GM19099 (cell line): ENCODE measurements around the gene AHDC1.

Experiments used
- POLR2A ChIP-seq: IDR thresholded peaks from 3 replicates; pipeline ENCODE4 v1.6.1; 2011; ENCODE audit warnings: low read depth; ENCODE audit not compliant: insufficient read length; ENCODE audit errors: extremely low read depth

The AHDC1 gene, protein sequence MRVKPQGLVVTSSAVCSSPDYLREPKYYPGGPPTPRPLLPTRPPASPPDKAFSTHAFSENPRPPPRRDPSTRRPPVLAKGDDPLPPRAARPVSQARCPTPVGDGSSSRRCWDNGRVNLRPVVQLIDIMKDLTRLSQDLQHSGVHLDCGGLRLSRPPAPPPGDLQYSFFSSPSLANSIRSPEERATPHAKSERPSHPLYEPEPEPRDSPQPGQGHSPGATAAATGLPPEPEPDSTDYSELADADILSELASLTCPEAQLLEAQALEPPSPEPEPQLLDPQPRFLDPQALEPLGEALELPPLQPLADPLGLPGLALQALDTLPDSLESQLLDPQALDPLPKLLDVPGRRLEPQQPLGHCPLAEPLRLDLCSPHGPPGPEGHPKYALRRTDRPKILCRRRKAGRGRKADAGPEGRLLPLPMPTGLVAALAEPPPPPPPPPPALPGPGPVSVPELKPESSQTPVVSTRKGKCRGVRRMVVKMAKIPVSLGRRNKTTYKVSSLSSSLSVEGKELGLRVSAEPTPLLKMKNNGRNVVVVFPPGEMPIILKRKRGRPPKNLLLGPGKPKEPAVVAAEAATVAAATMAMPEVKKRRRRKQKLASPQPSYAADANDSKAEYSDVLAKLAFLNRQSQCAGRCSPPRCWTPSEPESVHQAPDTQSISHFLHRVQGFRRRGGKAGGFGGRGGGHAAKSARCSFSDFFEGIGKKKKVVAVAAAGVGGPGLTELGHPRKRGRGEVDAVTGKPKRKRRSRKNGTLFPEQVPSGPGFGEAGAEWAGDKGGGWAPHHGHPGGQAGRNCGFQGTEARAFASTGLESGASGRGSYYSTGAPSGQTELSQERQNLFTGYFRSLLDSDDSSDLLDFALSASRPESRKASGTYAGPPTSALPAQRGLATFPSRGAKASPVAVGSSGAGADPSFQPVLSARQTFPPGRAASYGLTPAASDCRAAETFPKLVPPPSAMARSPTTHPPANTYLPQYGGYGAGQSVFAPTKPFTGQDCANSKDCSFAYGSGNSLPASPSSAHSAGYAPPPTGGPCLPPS (N-terminal part only)

GRCh38 chr1:27603681-27604578 lies at the start of gene AHDC1:
AHDC1 (minus strand) TSS chr1:27604144; CDS start chr1:27552115, 52,029 bp downstream.
- TF ChIP-seq POLR2A, result peak; percentile 82

- no peak for TF ChIP-seq POLR2A
Measured at GRCh38 chr1:27652111-27652864, 48.3 kb upstream of the AHDC1 start.

DNA sequence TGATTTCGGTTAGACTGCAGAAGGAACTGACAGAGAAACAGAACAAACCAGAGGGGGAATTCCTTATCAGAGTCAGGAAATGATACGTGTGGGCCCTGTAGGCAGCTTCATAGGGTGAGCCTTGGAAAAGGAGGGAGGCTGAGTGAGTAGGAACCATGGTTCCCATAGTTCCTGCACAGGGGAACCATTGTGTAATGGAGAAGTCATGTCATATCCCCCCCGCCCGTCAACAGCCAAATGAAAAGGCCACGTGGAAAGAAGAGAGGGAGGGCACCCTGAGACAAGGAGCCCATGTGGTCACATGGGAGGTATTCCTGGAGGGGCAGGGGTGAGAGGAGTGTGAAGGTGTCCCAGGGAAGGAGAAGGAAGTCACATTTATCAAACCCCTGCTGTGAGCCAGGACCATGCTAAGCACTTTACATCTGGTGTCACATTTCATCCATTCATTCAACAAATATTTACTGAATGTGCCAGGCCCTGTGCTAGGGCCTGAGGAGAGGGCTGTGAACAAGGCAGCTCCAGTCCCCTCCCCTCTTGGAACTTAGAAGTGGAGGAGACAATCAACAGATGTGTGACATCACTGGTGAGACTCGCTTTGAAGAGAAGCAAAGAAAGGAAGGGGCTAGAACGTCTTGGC lies 46.7 kb upstream of the AHDC1 start:
- no peak for TF ChIP-seq POLR2A

DNA sequence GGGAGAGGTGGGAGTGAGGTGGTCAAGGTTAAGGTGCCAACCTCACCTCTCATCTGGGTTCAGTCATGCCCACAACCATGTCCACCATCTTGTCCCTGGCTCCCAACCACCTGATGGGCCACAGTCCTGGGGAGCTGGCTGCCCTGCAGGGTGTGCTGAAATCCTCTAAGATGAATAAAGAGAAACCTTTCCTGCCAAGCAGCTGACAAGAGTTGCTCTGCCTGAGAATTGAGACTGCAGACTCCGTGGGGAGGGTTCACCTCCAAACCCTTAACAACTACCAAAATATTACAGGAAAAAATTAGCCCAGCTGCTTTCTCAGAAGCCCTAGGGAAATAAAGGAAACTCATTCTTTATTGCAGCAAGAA lies 46.2 kb upstream of the AHDC1 start:
- no peak for TF ChIP-seq POLR2A

DNA sequence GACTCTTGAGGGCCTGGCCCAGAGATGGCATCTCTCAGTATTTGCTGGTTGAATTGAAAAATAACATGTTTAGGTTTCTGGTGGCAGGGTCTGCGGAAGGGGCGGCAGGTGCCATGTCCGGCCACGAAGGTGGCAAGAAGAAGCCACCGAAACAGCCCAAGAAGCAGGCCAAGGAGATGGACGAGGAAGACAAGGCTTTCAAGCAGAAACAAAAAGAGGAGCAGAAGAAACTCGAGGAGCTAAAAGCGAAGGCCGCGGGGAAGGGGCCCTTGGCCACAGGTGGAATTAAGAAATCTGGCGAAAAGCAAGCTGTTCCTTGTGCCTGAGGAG lies 45.3 kb upstream of the AHDC1 start:
- TF ChIP-seq POLR2A, result no peak

GRCh38 chr1:27648602-27649305 lies 44.8 kb upstream of the AHDC1 start:
- TF ChIP-seq POLR2A, result no peak

- no peak for TF ChIP-seq POLR2A
Measured at GRCh38 chr1:27647328-27647727, 43.4 kb upstream of the AHDC1 start.

DNA sequence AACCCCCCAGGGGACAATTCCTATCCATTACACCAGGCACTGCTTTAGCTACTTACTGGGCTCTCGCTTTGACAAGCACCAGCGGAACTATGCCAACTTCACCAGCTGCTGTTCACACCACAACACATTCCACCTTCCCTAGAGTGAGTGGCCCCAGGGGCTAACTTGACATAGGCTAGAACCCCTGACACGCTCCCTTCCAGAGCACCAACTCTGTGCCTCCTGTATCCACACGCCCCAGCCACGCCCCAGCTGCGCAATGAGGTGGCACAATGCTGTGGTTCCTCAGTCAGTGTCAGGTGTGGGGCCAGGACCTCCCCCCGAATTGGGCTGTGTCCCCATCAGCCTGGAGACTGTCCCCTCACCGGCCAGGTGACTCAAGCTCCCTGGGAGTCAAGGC lies 42.7 kb upstream of the AHDC1 start:
- no peak for TF ChIP-seq POLR2A

DNA sequence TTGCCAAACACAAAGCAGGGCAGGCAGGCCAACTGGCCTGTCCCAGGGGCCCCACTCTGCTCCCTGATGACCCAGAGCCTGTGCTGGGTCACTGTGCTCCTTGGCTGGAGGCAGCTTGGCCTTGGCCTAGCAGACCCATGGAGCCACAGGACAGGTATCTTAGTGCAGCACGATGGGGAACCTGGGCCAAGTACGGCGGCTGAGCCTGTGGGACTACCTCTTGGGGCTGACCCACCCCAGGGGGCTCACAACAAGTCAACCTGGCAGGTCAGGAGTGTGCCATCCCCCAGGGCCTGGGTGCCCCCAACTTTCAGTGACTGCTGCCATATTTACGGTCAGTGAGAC lies 41.1 kb upstream of the AHDC1 start:
- TF ChIP-seq POLR2A, result no peak

DNA sequence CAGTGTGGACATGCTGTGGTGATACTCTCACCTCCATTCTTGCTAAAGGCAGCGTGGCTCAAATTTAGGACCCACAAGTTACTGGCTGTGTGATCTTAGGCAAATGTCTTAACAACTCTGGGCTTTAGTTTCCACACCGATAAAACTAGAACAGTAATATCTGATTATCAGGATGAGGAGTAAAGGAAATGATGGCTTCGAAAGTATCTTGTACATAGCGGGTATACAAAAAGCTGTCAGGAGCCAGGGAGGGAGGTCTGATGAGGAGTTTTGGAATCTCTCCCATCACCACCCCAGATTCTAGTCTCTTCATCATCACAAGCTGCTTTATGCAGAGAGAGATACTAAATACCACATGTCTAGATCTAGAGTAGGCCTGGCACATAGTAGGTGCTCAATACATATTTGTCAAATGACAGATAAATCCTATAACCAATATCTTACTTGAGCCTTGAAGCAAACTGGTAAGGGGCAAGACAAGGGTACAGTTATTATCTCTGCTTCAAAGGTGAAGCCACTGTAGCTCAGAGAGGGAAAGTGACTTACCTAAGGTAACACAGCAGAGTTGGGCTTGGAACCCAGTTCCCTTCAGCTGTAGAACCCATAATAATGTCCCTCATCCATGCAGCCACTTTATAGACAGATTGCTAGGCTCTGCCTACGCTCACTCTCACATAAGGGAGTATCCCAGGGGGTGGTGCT lies 40.6 kb upstream of the AHDC1 start:
- TF ChIP-seq POLR2A, result no peak

DNA sequence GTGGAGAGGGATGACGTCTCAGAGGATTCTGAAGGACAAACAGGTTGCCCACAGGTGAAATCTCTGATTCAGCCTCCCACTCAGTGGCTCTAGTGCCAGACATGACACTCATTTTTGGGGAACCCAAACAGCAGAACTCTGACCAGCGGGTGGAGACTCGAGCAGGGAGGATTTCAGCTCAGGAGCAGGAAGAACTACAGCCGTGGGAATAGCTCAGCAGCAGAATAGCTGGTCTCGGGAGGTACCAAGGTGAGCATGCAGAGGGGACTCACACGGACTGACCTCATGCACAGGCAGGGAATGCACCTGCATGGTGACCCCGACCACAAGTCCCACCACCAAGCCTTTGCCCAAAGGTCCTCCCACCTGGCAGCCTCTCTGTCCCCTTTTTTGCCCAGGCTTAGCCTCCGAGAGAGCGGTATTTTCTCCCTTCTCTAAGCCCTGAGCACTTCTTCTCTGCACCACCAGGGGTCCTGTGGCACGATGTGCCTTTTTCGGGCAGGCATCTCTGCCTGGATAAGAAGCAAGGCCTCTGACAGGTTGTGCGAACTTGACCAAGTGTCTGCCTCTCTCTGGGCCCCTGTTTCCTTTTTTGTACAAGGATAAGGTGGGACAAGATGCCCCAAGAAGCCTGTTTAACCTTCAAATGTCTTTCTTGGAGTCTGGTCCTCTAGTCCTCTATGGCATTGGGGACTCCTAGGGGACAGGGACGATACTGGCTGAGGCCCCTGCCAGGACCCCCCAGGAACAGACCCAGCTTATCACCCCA lies 39.8 kb upstream of the AHDC1 start:
- no peak for TF ChIP-seq POLR2A

GRCh38 chr1:27638805-27639204 lies 34.9 kb upstream of the AHDC1 start:
- TF ChIP-seq POLR2A, result no peak
